HG03064 (cell line): ENCODE measurements around the gene KIFAP3.
"Not testable (repeated sequence)": the region's sequence is repeated elsewhere in the genome, so short reads cannot be mapped to it uniquely, and the experiment has no call there.

Source experiments
- ATAC-seq: cut with Tn5 transposase; IDR thresholded peaks from one replicate; pipeline ENCODE4 v1.9.1; 2021; ENCODE audit warnings: low read depth; ENCODE audit not compliant: unreplicated experiment

KIFAP3 gene

DNA sequence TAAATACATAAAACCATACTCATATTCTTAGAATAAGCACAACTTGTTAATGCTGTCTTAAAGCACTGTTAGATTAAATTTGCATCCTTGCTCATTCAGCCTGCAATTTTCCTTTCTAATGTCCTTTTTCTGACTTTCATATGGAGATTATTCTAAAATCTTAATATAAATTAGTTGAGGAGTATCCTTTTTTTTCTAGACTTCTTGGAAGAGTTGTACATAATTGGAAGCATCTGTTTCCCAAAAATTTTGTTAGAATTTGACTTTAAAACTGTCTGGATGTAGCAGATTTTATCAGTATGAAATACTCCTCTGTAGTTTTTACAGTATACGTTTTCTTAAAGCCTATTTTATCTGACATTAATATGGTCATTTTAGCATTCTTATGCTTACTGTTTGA is 9.7 kb downstream of the KIFAP3 start:
- no peak for ATAC-seq

DNA sequence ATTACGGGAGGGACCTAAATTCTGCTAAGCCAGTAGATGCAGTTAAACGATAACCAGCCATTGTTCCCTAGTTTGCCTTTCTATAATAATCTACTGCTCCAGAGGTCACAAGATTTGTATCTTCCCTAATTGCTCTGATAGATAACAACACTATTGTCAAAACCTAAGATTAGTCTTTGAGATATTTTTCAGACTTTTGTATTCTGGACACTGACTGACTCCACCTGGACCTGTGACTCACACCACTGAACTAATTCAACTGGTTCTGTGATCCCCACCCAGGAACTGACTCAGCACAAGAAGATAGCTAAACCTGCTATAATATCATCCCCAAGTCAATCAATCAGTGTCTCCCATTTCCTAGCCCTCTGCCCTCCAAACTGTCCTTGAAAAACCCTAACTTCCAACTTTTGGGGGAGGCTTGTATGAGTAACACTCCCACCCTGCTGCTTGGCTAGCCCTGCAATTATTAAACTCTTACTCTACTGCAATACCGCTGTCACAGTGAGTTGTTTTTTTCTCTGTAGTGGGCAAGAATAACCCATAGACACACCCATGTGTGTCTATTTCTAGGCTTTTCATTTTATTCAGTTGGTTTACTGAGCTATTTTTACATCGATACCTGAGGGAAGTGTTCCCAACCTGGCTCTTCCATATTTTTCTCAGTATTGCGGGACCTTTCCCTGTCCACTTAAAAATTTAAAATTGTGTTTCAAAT is 11.2 kb downstream of the KIFAP3 start:
- no peak for ATAC-seq

DNA sequence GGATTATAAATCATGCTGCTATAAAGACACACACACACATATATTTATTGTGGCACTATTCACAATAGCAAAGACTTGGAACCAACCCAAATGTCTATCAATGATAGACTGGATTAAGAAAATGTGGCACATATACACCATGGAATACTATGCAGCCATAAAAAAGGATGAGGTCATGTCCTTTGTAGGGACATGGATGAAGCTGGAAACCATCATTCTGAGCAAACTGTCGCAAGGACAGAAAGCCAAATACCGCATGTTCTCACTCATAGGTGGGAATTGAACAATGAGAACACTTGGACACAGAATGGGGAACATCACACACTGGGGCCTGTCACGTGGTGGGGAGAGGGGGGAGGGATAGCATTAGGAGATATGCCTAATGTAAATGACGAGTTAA is 12.8 kb downstream of the KIFAP3 start:
- not testable (repeated sequence) for ATAC-seq

DNA sequence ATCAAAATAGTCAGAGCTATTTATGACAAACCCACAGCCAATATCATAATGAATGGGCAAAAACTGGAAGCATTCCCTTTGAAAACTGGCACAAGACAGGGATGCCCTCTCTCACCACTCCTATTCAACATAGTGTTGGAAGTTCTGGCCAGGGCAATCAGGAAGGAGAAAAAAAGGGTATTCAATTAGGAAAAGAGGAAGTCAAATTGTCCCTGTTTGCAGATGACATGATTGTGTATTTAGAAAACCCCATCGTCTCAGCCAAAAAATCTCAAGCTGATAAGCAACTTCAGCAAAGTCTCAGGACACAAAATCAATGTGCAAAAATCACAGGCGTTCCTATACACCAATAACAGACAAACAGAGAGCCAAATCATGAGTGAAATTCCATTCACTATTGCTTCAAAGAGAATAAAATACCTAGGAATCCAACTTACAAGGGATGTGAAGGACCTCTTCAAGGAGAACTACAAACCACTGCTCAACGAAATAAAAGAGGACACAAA is 14.4 kb downstream of the KIFAP3 start:
- ATAC-seq: not testable (repeated sequence)

DNA sequence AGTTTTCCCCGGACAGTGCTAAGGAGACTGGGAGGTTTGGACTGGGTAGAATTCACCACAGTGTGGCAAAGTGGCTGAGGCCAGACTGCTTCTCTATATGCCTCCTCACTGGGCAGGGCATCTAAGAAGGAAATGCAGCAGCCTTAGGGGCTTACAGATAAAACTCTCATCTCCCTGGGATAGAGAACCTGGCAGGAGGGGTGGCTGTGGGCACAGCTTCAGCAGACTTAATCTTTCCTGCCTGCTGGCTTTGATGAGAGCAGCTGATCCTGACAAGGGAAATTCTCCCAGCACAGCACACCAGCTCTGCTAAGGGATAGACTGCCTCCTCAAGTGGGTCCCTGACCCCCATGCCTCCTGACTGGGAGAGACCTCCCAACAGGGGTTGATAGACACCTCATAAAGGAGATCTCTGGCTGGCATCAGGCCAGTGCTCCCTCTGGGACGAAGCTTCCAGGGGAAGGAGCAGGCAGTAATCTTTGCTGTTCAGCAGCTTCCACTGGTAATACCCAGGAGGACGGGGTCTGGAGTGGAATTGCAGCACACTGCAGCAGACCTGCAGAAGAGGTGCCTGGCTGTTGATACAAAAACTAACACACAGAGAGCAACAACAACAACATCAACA is 25.2 kb downstream of the KIFAP3 start:
- ATAC-seq: no peak

DNA sequence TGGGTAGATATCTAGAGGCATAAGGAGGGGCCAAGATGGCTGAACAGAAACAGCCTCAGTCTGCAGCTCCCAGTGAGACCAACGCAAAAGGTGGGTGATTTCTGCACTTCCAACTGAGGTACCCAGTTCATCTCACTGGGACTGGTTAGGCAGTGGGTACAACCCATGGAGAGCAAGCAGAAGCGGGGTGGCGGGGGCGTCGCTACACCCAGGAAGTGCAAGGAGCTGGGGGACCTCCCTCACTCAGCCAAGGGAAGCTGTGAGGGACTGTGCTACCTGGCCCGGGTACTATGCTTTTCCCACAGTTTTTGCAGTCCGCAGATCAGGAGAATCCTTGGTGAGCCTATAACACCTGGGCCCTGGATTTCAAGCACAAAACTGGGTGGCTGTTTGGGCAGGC is 26.0 kb downstream of the KIFAP3 start:
- no peak for ATAC-seq

DNA sequence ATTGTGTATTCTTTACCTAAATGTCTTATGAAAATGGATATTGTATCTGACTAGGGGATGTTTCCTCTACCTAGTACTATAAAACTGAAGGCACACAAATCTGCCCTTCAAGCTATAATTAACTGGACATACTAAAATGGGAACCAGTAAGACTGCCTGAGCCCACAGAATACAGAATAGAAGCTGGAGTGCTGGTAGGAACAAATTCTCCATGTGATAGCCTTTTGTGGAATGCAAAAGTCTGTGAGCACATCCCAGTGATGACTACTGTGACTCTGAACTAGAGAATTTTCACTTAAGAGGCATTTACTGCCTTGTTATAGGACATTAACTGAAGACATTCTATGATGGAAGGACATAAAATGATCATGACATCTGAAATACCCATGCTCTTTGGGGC is 30.3 kb downstream of the KIFAP3 start:
- ATAC-seq: no peak

DNA sequence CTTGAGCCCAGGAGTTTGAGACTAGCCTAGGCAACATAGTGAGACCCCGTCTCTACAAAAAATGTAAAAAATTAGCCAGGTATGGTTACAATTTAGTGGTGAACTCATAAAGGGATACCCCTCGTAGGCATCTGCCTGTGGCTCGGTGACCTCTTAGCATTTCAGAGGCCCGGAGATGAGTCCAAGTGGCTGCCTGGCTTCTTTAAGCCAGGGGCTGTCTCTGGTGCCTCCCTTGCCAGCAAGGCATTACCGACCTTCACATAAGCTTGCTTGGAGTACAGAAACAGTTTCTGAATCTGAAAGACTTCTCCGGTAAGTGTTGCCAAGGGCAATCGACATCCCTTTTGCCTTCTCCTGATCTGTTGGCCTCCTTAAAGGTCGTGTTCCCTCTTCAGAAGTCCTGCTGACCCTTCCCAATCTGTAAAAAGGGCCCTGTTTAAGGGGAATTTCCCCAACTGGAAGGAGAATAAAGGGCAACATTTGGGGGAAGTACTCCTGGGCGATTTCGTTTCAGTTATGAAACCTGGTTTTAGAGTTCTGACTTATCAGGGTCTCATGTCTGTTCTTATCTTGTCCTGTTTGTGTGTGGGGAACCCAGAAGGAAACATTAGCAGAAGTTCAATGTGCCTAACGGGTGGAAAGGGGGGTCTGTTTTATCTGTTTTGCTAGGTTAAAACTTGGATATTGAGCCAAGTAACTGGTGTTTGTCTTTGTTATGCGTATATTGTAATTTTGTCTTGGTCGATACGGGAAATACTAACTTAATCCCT is 32.9 kb downstream of the KIFAP3 start:
- ATAC-seq: no peak

DNA sequence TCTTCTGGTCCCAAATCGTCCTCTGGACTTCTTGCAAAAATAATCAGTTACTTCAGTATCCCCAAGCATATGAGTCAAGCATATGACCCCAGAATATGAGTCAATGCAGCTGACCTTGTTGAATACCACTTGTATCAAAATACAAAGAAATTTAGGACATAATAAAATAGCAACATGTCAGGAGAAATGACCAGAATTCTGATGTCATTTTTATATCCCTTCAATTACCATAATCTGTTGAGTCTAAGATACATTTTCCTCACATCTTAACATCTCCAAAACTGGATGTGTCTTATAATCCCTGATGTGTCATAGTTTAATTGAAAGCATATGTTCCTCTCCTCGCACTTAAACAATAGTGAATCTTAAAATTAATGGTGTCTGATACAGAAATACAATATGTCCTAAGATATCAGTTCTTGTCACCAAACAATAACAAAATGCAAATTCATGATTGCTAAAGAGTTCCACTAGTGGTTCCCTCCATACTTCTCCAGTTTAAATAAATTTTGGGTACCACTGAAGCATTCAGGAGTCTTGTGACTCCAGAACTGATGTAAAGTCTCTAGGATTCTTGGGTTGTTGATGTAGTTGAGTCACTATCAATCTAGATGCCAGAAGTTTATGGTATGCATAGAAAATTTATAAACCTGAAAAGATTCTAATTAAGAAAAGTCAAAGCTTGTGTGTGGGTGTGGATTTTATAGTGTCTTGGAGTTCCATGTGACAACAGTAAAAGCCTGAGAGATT is 41.8 kb downstream of the KIFAP3 start:
- no peak for ATAC-seq

DNA sequence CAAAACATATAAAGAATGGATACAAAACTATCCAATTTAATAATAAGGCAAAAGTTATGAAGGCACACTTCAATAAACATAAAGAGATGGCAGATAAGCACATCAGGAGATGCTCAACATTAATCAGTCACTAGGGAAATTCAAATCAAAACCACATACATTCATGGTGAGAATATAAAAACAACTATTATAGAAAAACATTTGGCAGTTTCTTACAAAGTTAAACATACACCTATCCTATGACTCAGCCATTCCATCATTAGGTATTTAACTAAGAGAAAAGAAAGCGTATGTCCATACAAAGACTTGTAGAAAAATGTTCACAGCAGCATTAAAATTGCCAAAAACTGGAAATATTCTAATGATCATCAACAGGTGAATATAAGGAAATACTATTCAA is 44.3 kb downstream of the KIFAP3 start:
- ATAC-seq: no peak

DNA sequence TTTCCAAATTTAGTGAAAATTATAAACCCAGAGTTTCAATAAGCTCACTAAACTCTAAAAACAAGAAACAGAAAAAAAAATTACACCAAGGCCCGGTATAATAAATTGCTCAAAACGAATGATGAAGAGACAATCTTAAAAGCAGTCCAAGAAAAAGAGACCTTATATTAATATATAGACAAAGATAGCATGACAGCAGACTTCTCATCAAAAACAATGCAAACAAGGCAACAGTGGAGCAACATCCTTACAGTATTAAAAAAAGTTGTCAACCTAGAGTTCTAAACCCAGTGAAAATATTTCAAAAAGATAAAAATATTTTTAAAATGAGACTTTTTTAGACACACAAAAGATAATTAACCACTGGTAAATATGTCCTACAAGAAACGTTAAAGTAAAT is 46.7 kb downstream of the KIFAP3 start:
- no peak for ATAC-seq

DNA sequence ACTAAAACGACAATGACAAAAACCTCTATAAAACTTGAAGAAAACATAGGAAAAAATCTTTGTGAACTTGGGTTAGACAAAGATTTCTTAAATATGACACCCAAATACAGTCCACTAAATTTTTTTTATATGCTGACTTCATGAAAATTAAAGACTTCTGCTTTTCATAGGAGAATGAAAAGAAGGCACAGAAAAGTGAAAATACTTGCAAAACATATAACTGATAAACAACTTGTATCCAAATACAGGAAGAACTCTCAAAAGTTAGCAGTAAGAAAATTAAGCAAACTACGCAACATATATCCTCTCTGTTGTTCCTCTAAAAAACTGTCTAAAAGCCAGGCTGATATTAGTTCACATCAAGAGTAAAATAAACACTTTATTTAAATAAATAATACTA is 53.6 kb downstream of the KIFAP3 start:
- no peak for ATAC-seq

DNA sequence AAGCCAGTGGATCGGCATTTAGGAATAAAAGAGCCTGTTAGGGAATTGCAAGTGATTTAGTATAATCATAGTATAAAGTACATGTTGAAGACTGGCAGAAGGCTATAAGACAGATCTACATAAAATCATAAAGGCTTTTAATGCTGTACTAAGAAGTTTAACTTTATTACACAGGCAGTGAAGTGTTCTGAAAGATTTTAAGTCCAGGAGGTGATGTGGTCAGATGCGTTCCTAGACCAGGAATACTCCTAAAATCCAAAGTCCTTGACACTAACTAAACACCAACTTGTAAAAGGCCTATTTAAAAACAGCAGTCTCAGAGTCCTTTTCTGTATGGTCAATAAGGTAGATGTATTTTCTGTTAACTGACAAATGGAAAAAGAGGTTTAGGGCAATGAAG is 57.0 kb downstream of the KIFAP3 start:
- no peak for ATAC-seq

DNA sequence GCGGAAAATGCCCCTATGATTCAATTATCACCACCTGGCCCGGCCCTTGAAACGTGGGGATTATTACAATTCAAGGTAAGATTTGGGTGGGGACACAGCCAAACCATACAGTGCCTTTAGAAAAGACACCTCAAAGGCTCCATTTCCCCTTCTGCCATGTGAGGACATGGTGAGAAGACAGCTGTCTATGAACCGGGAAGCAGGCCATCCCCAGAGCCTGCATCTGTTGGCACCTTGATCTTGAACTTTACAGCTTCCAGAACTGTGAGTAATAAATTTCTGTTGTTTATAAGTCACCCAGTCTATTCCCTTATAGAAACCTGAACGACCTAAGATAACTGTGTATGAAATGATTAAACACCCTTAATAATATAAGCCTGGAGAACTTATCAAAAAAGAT is 61.6 kb downstream of the KIFAP3 start:
- no peak for ATAC-seq

DNA sequence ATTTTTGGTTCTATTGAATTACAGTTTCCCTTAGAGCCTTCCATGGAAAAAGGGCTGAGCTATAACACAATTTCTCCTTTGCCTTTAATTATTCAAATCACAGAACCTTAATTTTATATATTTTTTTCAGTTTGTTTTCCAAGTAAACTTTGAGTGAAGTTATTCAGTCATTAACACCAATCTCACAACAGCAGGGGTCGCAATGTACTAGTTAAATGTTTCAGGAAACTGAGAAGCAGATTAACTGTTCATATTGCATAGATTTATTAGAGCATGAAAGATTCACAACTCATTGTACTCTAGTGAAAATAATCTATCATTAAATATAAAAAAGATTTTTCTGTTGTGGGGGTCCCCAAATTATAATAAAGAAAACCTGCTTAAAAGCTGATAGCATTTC is 64.1 kb downstream of the KIFAP3 start:
- no peak for ATAC-seq

DNA sequence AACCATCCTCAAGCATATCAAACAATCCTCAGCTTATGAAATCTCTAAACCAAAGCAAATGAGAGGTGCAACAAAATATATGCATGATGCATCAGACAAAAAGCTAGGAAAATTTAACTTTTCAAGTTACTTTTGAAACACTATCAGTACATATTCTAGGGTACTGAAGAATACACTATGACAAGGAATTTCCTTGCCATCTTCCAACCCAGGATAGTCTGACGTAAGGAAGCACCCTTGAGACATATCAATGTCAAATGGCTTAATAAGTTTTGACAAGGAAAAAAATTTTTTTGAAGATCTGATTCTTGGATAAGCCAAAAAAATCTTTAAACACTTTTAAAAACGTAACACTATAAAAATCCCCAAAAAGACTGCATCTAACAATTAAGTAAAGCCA is 64.9 kb downstream of the KIFAP3 start:
- no peak for ATAC-seq

DNA sequence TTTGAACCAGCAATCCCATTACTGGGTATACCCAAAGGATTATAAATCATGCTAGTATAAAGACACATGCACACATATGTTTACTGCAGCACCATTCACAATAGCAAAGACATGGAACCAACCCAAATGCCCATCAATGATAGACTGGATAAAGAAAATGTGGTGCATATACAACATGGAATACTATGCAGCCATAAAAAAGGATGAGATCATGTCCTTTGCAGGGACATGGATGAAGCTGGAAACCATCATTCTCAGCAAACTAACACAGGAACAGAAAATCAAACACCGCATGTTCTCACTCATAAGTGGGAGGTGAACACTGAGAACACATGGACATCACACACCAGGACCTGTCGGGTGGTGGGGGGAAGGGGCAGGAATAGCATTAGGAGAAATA is 65.8 kb downstream of the KIFAP3 start:
- not testable (repeated sequence) for ATAC-seq

DNA sequence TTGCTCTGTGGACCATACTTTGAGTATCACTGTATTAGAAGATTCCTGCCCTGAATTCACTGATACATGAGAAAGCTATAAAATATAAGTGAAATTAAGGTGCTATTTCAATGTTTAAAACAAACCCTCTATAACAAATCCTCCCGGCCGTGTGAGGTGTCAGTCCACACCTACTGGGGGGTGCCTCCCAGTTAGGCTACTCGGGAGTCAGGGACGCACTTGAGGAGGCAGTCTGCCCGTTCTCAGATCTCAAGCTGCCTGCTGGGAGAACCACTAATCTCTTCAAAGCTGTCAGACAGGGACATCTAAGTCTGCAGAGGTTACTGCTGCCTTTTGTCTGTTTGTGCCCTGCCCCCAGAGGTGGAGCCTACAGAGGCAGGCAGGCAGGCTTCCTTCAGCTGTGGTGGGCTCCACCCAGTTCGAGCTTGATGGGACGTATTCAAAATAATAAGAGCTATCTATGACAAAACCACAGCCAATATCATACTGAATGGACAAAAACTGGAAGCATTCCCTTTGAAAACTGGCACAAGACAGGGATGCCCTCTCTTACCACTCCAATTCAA is 71.1 kb downstream of the KIFAP3 start:
- ATAC-seq: not testable (repeated sequence)

DNA sequence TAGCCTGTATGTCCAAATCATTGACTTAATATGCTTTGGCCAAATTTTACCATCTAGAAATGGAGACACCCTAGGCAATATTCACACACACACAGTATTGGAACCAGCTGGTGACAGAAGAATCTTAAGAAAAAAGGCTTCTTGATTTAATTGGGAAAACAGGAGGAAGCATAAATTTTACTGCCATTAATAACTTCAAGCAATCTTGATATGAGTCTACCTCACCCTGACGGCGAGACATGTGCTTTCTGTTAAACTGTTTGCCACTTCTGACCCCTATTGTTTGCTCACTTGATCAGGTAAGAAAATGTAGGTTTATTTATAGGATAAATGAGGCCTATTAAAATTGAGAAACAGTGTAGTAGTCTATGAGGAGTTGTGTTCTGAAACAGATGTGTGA is 73.2 kb downstream of the KIFAP3 start:
- no peak for ATAC-seq

DNA sequence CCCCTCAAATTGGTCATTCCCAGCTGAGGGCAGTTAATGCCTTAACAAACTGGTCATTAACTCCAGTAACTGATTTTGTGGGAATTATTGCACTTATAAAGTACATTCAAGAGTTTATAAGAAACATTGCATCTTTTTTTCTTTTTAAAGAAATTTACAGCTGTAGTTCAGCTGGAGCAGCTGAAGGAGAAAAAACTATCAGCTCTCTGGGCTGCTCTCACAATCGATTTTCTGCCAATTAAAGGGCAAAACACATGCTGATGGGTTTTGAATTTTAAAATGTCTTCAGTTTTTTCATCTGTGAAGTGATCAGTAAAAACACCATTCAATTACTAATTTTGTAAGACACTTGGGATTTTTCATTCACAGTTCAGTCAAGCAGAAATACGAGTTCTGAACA is 74.7 kb downstream of the KIFAP3 start:
- ATAC-seq: no peak

DNA sequence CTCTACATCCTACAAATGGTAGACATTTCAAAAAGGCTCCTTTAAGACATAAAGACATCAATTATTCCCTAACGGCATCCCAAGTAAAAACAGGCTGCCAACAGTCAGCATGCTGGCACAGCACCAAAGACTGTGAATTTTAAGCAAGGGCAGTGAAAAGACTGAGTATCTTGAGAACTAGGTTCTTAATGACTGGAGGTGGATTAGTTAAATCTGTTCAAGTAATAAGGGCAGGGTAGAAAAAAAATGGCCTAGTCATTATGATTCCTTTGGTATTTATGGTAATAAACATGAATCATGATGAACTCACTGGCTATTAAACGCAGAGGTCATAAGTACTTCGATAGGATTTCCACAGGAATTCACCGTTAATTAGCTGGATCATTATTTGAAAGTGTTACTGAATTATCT is 75.2 kb downstream of the KIFAP3 start:
- no peak for ATAC-seq
